ENCODE data around the gene SNRK.
A peak's percentile ranks its signal among the peaks of the same experiment; 100 is the strongest.

SNRK gene

DNA sequence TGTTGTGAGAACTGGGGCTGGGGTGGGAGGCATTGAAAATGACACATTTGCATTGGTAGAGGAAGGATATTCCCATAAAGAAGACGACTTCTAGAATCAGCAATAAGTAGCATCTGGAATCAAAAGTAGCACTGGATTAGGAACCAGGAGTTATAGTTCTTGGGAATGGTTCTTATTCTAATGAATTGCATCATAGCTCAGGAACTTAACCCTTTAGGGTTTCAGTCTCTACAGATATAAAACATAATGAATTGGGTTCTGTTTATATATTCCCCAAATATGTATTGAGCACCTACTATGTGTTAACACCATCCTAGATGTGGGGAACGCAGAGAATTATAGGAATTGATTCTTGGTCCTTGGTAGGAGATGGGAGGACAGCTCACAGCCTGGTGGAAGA lies 16.3 kb upstream of the SNRK start:
- DNase-seq, result no peak

DNA sequence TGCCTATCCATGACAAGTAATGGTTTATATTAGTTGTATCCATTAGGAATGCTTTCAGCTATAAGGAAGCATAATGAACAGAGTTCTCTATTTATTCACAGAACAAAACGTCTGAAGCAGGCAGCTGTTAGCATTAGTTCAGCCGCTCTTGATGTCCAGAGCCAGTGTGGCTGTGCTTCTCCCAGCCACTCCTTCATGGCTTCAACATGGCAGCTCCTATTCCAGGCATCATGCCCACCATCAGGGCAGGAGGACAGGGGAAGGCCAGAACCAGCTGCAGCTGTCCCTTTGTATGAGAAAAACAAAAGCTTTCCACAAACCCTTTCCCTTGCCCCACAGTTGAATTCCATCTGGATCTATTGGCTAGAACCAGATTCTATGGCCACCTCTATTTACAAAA lies 12.9 kb upstream of the SNRK start:
- DNase-seq, result no peak

DNA sequence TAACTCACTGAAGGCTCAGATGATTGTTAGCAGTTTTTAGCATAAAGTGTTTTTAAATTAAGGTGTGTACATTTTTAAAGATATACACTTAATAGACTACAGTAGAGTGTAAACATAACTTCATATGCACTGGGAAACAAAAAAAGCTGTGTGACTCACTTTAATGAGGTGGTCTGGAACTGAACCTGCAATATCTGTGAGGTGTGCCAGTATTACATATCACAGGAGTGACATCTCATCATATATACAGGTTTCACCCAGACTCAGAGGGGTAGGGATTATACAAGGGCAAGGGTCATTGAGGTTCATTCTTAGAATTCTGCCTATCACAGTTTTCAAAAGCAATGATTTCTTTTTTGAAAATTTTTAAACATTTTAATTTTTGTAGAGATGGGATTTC lies 7.3 kb upstream of the SNRK start:
- no peak for DNase-seq

DNA sequence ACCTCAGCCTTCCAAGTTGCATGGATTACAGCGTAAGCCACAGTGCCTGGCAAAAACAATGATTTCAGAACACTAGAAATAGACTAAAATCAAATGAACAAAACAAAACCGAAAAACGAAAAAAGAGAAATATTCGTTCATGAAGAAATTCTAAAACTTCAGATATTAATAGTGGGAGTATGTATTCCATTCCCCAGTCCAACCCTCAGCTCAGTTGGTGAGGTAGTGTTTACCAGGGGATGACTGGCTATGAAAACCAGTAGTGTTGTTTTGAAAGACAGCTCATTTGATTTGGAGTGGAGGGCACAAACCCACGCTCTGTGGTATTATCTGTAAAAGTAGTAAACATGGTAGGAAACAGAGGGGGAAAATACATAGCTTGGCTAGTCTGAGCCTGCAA lies 6.8 kb upstream of the SNRK start:
- no peak for DNase-seq

DNA sequence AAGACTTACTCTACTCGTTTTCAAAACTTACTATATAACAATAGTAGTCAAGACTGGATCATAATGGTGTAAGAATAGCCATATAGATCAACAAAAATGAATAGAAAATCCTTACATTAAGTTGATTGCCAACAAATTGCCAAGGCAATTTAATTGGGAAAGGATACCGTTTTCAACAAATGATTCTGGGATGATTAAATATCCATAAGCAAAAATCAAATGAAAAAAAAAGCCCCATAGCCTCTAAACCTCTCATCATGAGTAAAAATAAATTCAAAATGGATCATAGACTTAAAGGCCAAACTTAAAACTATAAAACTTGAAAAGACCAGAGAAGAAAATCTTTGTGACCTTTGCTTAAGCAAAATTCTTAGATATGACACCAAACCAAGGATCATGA lies 5.3 kb upstream of the SNRK start:
- no peak for DNase-seq

DNA sequence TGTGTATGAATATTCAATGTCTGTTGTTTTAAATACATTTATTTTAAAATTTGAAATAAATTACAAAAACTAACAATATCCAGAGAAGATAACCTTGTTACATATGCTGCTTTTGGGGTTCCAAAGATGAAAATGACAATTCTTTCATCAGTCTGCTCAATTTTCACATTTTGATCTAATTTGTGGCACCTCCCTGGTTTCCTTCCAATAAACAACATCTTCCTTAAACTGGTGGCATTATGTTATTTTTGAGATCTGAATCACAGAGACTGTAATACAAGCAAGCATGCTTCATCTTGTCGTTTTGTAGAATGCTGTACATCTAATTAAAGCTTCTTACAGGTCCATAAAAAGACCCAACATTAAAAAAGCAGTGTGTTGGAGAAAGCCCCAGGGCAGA lies 2.2 kb upstream of the SNRK start:
- no peak for DNase-seq

DNA sequence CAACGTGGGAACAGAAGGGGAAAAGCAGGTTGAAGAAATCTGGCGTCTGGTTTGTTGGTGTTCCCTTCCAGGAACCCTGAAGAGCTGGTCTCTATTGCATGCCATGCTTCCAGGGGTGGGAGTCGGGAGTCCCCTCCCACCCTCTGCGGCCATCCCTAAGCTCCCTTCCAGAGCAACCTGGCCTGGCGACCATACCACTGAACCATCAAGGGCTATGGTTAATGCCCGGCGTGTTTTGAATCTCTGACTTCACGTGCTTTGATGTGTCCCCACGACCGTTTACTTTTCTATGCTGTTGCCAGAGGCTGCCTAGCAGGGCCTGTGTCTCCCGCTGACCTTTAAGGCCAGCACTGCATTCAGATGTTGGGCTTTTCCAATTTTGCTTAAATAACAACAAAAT lies 696 bp upstream of the SNRK start:
- DNase-seq, result no peak

DNA sequence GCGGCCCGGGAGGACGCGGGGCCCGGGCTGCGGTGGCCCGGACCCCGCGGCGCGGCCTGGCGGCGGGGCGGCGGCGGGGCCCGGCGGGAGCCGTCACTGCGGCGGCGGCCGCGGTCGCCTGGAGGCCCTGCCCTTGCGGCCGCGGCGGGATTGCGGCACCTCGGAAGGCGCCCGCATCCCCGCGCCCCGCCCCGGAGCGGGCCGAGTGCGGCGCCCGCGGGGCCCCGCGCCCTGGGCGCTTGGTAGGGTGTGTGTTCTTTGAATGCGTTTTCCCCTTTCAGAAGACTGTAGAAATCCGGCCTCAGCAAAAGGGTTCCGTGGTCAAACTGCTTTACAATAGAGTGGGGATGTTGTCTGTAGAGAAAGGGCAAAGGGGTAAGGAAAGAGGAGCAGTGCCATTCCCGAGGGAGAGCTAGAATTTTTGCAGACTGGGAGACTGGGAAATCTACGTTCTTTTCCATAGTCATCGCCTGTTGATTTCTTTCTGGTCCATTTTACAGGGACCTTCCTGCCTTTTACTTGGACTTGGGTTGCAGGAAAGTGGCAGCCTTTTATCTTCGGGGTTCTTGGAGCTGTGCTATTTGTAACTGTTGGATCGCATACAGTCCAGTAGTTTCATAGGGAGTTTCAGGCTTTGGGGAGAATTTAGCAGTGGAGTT lies 630 bp downstream of the SNRK start:
- DNase-seq, result peak; percentile 37

DNA sequence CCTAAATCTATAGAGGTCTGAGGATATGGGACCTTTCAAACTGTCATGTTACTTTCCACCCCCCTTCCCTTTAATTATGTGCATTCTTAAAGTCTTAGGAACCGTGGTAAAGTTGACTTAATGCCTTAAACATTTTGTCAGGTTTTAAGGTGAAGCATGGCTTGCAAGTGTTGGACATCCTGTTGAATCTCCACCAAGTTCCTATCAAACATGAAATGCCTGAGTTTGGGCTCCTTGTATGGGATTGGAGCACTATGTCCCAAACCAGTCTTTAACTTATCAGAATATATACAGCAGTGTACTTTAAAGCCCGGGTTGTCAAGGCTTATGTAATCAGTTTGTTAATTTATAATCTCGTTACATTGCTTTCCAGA lies 1.1 kb downstream of the SNRK start:
- peak; percentile 14 for DNase-seq

DNA sequence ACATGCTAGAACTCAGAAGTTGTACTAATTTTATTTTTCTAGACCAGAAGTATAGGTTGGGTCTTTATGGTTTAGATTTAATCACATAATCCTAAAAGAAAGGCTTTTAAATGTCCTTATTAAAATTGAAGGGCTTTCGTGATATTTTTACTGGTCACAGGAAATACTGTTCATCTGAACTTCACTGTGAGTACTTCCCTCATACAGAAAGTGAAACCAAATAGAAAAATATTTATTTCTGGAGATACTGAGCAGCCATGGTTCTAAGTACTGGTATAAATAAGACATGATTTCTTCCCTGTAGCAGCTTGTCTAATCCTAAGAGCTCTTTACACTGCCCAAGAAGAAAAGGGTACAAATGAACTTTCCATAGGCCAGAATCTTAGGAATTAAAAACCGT lies 2.0 kb downstream of the SNRK start:
- DNase-seq, result peak; percentile 31

DNA sequence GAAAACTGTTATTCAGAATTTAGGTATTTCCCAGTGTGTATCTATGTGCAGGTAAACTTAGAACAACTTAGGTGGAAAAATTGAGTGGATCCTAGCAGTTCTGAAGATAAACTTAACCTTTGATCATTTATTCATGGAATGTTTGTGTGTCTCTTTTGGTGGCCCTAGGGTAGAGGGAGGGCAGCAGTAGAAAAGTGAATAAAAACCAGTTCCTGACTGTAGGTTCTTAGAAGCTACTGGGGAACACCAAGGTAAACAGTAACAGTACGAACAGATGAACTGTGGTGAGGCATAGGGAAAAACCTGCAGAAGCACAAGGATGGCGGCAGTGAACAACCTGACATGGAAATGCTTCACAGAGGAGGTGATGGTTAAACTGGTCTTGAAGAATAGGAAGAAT lies 2.5 kb downstream of the SNRK start:
- DNase-seq, result no peak

DNA sequence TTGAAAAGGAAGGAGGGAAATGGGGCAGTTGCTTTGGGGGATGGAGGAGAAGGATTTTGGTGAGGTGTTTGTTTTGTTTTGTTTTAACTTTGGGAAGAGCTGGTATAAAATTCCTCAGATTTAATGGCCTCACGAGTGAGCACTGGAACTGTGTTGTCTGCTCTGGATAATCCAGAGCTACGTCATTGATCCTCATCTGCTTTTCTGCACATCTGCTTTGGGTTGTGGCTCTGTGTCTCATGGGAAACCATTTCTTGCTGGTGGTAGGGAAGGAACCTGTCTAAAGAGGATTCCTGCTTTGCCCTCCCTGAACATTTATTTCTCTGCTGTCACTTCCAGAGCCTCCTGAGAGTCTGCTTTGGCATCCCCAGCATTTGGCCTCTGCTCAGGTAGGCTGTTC lies 3.1 kb downstream of the SNRK start:
- no peak for DNase-seq

DNA sequence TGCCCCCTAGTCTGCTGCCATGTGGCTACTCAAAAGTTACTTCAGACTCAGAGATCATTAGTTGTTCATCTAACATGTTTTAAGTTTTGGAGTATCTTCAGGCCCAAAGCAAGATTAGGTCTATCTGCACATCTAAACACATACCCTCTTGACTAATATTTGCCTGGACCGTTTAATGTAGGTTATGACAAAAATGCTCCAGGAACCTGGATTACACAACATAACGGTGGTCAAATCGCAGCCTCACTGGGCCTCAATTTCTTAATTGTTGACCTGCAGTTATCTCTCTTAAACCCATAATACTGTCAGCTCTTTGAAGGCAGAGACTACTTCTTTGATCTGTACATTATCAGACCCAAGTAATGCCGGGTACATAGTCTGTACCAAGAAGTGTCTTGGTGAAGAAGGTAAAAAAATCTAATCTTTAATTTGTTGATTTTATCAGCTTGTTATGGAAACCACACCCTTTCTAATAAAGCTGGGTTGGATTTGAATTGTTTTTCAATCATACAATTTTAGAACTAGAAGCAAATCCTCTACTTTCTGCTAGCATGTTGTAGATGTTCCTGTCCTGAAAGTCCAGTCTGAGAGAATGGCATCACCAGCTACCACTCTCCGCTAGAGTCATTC lies 3.6 kb downstream of the SNRK start:
- no peak for DNase-seq

DNA sequence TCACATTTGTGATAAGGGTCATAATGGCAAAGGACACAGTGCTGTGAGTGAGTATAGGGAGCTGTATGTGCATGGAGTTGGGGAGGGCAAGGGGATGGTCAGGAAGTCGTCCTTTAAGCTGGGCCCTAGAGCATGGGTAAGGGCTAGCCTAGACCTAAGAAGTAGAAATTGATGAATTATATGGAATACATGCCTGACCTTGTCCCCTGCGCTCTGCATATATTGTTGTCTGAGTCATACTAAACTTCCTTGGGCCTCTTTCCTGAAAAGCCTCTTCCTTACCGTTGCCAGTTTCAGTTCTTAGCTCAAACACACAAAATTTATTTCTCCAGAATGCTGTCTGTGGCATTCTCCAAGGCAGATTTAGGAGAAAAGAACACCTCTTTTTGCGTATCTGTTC lies 4.6 kb downstream of the SNRK start:
- peak; percentile 21 for DNase-seq

DNA sequence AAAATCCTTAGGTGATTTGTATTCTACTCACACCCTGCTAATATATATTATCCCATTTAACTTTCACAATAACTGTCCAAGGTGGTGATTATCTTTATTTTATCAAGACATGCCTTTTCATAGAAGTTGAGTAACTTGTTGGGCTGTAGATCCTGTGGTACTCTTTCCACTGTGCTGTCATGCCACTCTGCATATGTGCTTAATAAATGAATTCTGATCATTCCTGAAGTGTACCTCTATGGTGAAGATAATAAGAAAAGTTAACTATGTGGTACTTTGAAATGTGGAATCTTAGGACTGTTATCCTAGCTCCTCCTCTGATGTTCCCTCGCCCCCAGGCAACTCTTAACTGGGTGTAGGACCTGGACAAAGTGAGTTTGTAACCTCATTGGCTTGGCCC lies 5.2 kb downstream of the SNRK start:
- peak; percentile 47 for DNase-seq

DNA sequence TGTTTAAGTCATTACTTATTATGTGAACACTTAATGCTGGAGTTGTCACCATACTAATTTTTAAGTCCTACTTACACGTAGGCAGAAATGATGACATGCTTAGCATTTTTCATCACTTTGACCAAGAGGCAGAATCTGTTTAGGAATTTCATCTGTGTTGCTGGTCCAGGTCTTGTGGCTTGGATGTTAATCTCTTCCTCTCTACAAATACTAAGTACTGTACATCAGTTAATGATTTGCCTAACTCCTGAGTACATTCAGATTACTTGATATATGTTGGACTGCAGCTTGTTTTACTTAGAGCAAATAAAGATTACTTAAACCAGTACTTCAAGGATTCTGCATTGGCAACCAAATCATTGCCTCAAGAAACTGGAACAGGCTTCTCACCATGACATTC lies 8.6 kb downstream of the SNRK start:
- no peak for DNase-seq

DNA sequence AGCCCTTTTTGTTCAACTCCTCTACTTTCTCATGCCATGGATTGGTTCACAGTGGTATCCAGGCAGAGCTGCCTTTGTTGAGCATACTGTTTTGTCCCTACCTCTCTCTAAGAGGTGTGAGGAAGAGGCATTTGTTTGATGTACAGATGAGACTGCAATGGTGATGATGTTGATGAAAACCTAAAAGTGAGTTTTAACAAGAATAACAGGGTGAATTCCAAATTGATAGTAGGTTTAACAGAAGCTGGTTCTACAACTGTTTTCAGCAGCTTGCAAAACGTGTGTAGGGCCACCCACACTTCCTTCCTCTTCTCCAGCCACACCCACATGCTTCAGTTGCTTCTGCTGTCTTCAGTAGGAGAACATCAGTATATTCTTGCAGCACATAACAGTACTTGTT lies 10.2 kb downstream of the SNRK start:
- DNase-seq, result peak; percentile 8

DNA sequence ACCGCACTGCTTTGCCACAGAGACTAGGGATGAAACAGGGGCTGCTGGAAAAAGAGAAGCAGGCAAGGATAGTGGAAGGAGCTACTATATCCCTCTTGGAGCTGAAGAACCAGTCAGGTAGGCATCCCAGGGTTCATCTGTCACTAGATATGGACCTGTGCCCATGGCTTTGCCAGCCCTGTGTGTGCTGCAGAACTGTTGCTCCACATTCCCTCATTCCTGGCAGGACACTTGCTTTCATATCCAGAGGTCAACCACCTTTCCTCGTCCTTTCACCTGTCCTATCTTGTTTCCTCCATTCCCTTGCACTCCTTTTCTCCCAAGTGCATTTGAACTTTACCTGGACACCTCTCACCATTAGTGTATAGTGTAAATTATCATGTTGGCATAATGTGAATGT lies 12.0 kb downstream of the SNRK start:
- DNase-seq, result no peak

DNA sequence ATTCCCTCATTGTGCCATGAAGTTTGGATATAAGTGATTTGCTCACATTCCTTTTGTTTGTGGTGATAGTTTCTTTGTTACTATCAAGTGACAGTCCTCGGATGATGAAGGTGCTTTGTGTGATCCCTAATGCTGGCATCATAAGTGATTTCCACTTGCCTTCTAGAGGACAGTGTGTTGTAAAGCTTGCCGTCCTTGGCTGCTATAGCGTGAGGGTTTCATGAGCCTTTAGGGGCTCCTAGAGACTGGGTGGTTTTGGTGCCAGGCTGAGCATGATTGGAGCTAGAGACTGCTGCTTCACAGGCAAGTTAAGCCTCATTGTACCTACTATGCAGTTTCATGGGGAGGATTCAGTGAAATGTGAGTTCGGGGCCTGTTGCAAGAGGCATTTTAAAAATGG lies 12.4 kb downstream of the SNRK start:
- no peak for DNase-seq

DNA sequence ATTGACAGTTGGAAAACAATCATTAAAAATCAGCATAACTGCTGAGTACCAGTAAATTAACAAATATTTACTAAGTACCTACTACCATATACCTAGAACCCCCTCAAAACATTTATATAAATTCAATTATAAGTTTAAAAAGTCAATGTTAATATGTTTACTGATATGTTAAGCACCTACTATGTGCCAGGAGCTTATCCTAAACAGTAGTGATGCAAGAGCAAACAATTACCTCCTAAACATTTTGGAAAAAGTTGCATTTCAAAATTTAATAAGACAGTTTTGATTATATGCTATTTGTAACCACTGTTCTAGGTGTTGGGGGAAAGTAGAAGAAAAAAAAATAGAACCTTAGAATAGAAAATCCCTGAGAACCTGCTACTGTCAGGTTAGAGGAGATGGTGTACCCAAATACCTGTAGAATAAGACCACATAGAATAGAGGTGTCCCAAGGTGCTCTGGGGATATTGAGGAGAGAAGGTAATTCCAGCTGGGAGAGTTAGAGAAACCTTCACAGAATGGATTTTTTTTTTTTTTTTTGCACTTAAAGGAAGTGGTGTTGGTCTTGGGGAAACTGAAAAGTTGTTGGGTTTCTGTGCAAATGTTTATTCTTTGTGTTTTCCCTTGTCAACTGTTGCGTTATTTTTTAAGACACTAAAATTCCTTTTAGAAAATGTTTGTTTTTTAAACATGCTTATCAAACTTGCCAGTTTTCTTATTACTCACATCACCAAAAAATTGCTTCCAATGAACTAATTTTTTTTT lies 16.0 kb downstream of the SNRK start:
- DNase-seq, result no peak

DNA sequence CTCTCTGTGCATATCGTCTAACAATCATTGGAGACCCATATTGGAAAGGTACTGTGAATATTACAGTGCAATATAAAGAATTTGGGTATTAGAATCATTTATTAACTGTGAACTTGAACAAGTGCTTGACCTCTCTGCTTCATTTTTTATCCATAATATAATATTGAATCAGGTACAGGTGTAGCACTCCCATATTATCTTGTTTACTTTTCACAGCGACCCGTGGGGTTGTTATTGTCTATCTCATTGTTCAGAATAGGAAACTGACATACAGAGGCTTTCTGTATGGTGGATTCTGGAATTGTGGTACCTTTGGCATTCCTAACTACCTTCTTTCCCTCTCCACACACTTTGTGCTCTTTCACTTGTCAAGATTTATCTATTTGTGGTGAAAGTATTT lies 17.8 kb downstream of the SNRK start:
- DNase-seq, result no peak

DNA sequence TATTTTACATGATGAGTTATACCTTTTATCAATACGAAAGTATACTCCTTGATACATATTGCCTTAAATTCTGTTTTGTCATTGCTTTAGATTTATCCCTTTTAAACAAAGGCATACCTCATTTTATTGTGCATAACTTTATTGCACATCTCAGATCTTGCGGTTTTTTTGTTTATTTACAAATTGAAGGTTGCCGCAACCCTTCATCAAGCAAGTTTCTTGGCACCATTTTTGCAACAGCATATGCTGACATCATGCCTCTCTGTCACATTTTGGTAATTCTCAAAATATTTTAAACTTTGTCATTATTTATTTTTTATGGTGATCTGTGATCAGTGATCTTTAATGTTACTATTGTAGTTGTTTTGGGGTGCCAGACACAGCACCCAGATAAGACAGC lies 20.9 kb downstream of the SNRK start:
- no peak for DNase-seq

DNA sequence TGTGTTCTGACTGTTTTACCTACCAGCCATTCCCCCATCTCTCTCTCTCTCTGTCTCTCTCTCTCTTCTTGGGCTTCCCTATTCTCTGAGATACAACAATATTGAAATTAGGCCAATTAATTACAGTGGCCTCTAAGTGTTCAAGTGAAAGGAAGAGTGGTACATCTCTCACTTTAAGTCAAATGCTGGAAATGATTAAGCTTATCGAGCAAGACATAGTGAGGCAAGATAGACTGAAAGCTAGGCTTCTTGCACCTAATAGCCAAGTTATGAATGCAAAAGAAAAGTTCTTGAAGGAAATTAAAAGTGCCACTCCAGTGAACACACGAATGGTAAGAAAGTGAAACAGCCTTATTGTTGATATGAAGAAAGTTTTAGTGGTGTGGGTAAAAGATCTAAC lies 21.3 kb downstream of the SNRK start:
- DNase-seq, result no peak
